SJCRH30 (cell line): Measurements from ENCODE around the gene CHD5. TPM values are rescaled to one million over a fixed set of nuclear protein-coding genes. Genes with fewer than 3 reads are reported as not detected.
A peak's percentile ranks its signal among the peaks of the same experiment; 100 is the strongest.
"Not testable (repeated sequence)": the region's sequence is repeated elsewhere in the genome, so short reads cannot be mapped to it uniquely, and the experiment has no call there.

ENCODE experiments used
- DNase-seq, 2 experiments: peaks; one replicate each; pipeline ENCODE4 v3.0.0-alpha.2; 2015 to 2020
- H3K27ac ChIP-seq: fragments of 250-450 bp; sonication (Bioruptor Pico); 2 replicates; pipeline ENCODE4 v1.5.1; 2020; ENCODE audit warnings: mild to moderate bottlenecking, moderate library complexity
- H3K27me3 ChIP-seq: fragments of 250-450 bp; sonication (Bioruptor Pico); 2 replicates; pipeline ENCODE4 v1.5.1; 2020; ENCODE audit warnings: mild to moderate bottlenecking, moderate library complexity
- H3K36me3 ChIP-seq: fragments of 250-450 bp; sonication (Bioruptor Pico); 2 replicates; pipeline ENCODE4 v1.5.1; 2020; ENCODE audit warnings: mild to moderate bottlenecking, moderate library complexity
- H3K4me1 ChIP-seq: fragments of 250-450 bp; sonication (Bioruptor Pico); 2 replicates; pipeline ENCODE4 v1.5.1; 2020; ENCODE audit warnings: mild to moderate bottlenecking, moderate library complexity
- H3K4me3 ChIP-seq: fragments of 250-450 bp; sonication (Bioruptor Pico); 2 replicates; pipeline ENCODE4 v1.5.1; 2020; ENCODE audit warnings: mild to moderate bottlenecking, moderate library complexity
- H3K9me3 ChIP-seq: fragments of 250-450 bp; sonication (Bioruptor Pico); replicated peaks from 2 replicates; pipeline ENCODE4 v1.5.1; 2020; ENCODE audit warnings: mild to moderate bottlenecking, moderate library complexity
- total RNA-seq: library from RNA; depleted of rRNA; stranded (reverse); fragments of >200 nt; shearing (Covaris generic); gene quantifications from 2 replicates; pipeline ENCODE4 v1.2.3, GENCODE V29; 2014

CHD5 gene
- total RNA-seq, 1 experiment from 2014 or later: 0.06 TPM

DNA sequence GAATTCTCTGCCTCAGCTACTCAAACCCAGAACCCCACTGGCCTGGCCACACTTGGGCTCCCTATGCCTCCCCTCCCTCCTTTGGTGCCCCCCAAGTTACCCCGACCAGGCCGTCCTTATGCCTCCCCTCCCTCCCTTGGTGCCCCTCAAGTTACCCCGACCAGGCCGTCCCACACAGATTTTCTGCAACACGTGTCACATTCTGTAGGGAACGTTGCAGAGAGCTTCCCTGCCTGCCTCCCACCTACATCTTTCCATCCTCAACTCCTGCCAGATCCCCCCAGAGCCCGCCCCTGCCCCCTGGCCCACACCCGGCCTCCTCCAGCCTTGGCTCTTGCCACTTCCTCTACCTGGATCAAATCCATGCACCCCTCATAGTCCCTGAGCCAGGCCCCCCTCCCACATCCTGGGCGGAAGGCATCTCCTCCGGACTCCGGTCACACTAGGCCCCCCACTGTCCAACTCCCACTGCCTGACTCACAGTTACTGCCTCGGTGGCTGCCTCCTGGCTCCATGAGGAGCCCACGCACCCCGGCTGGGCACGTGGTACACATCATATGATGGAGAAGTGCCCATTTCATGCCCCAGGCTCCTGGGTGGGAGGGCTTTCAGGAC is 93.3 kb downstream of the CHD5 start:
- no peak for DNase-seq
- Histone ChIP-seq H3K4me1 (no peaks in the 10 kb centered on the region), H3K27ac (no peak overlapping the region), H3K9me3 (no peaks in the 10 kb centered on the region), H3K36me3 (no peaks in the 10 kb centered on the region), H3K27me3 (peaks cover 82% of the 10 kb centered on the region), H3K4me3 (no peak overlapping the region)

DNA sequence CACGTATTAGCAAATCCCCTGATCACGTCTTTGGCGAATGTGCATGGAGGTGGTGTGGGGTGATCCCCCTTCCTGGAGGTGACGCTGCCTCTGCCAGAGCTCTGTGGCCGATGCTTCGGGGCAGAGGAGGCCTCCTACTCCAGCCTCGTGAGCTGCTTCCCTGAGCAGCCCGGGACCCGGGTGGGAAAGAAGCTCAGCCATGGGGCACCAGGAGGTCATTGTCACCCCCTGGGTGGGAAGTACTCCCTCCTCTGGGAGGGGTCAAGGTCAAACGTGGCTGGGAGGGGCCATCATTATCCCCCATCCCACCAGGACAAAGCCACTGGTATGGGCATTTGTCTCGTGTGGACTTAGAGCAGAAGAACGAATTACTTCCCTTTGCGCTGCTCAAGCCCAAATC is 93.8 kb downstream of the CHD5 start:
- H3K27me3 ChIP-seq: peaks cover 83% of the 10 kb centered on the region
- H3K4me3 ChIP-seq: no peak overlapping the region
- no peak overlapping the region for H3K27ac ChIP-seq
- DNase-seq: no peak
- H3K9me3 ChIP-seq: no peaks in the 10 kb centered on the region
- H3K4me1 ChIP-seq: no peaks in the 10 kb centered on the region
- H3K36me3 ChIP-seq: no peaks in the 10 kb centered on the region

DNA sequence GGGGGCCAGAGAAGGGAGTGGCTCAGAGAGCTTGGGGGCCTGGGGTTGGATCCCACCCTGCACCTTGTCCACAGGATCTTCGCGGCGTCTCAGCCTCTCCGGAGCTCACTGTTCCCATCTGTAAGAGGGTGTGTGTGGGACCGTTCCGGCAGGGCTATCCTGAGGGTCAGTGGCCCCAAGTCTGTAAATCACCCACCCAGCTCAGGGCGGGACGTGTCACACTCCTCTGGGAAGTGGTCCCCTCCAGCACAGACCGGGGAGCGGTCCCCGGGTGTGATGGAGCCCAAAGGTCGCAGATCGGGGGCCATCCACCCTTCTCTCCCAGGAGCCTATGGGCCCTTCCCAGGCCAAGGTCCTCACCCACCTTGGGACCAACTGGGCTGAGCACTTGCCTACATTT is 94.5 kb downstream of the CHD5 start:
- Histone ChIP-seq H3K4me3 (no peak overlapping the region), H3K27me3 (peaks cover 84% of the 10 kb centered on the region), H3K4me1 (no peaks in the 10 kb centered on the region), H3K9me3 (no peaks in the 10 kb centered on the region), H3K36me3 (no peaks in the 10 kb centered on the region), H3K27ac (no peak overlapping the region)
- no peak for DNase-seq

DNA sequence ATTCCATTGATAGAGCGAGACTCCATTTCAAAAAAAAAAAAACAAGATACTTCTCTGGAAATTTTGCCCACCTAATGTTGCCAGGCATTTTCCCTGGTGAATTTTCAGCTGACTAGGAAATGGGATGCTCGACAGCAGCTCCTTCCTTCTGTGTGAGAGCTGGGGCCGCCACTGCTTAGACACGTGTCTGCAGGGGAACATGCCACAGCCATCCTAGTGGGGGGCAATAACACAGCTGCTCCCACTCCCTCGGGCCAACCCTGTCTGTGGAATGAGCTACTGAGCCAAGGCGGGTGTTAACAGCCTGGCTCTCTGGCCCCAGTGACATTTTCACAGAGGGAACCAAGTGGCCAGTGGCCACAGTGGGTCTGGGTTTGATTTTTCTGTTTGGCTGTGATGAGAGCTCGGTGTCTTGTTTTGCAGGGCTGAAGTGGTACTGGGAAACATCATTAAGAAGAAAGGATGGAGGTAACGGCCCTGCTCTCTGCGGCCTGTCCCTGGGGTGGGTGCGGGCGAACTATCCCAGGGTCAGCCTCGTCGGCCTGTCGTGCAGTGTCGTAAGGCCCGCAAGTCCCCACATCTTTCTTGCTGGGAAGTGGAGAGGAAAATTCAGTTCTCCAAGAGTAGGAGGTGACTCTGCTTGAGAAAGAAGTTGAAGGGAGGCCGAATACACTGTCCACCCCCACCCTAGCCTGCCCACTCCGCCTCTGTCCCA is 95.2 kb downstream of the CHD5 start:
- Histone ChIP-seq H3K27me3 (peaks cover 86% of the 10 kb centered on the region), H3K4me1 (no peaks in the 10 kb centered on the region), H3K4me3 (no peak overlapping the region), H3K9me3 (no peaks in the 10 kb centered on the region), H3K36me3 (no peaks in the 10 kb centered on the region), H3K27ac (no peak overlapping the region)
- DNase-seq: no peak

DNA sequence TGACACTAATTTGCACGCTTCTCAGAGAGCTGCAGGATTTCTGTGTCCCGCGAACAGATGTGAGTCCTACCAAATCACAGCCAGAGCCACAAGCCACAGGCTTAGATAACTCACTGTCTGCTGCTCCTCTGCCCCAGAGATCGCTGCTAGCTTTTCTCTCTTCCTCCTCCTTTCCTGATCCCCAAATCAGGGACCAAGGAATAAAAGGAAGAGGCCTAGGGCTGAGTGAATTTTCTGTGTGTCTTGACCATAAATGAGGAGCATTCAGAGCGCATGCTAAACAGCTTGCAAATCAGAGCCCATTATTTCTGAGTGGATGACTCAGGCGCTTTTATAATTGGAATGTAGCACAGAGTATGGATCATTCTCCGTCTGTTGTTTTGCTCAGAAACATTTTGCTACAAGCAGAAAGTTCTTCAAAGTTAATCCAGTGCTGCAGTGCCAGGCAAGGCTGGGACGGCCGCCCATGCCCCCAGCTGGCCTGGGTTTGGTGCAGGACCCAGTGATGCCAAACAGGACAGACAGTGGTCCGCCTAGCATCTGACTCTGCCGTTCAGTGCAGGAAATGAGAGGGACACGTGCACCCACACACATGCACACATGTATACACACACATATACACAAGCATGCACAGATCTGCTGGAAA is 96.2 kb downstream of the CHD5 start:
- no peak overlapping the region for H3K27ac ChIP-seq

DNA sequence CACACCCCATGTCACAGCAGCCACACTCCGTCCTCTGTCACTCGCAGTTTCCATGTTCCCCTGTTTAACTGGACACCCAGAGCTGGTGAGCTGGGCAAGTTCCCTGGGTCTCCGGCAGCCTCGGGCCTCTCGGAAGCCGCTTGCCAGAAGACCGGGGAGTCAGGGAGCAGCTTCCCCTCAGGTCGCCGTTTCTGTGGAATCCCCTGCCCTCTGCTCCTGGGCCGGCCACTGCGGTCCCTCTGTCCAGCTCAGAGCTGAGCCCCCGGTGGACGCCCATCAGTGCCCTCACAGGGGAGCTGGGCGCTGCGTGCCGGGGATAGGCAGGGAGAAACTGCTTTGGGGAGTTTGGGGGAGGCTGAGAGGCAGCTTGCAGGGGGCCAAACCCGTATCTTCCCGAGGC is 96.7 kb downstream of the CHD5 start:
- Histone ChIP-seq H3K36me3 (no peaks in the 10 kb centered on the region), H3K27ac (no peak overlapping the region), H3K4me1 (no peaks in the 10 kb centered on the region), H3K27me3 (peaks cover 83% of the 10 kb centered on the region), H3K9me3 (no peaks in the 10 kb centered on the region), H3K4me3 (no peak overlapping the region)
- DNase-seq: no peak

More for the DNA sequence above, 96.2 kb downstream of the CHD5 start:
- no peak for DNase-seq
- Histone ChIP-seq H3K9me3 (no peaks in the 10 kb centered on the region), H3K36me3 (no peaks in the 10 kb centered on the region), H3K27me3 (peaks cover 85% of the 10 kb centered on the region), H3K4me3 (no peak overlapping the region), H3K4me1 (no peaks in the 10 kb centered on the region)

DNA sequence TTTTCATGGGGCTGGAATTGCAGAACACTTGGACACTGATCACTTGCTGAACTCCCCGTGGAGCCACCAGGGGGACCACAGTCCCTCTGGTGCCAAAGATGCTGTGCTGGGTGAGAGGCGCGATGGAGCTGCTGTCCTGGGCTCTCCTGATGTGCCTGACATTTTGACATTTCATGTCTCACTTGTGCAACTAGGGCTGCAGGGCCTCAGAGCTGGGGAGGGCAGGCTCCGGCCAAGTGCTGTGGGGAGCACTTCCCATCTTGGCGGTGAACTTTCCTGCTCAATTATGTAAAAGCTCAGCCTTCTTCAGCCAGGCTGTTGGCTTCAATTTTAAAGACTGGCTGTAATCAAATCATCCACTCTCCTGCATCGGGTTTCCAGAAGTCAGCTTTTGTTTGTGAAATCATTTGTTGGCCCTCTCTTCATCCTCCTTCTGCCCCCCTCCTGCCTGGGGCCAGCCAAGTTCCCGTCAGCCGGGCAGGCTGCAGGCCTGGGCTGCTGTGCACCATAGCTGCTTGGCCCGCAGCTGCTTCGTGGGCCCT is 97.6 kb downstream of the CHD5 start:
- peak in 1 of 2 experiments; percentile 21 for DNase-seq
- Histone ChIP-seq H3K27ac (no peak overlapping the region), H3K27me3 (peaks cover 78% of the 10 kb centered on the region), H3K4me1 (no peaks in the 10 kb centered on the region), H3K9me3 (no peaks in the 10 kb centered on the region), H3K36me3 (no peaks in the 10 kb centered on the region), H3K4me3 (no peak overlapping the region)

DNA sequence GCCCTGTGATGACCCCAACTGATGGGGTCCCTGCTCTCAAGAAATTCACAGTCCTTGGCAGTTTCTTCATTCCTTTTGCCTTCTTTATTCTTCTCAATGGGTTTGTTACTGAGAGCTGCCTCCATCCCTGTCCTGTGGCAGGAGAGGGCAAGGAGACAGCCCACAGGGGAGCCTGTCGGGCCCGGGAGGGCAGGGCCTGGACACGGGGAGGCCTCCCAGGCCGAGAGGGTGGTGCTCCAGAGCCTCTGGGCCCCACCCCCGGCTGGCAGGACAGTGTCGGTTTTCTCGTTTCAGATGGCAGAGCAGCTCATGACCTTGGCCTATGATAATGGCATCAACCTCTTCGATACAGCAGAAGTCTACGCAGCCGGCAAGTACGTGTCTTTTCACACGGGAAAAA is 98.2 kb downstream of the CHD5 start:
- H3K27me3 ChIP-seq: peaks cover 74% of the 10 kb centered on the region
- no peak for DNase-seq
- no peaks in the 10 kb centered on the region for H3K9me3 ChIP-seq
- no peaks in the 10 kb centered on the region for H3K4me1 ChIP-seq
- no peak overlapping the region for H3K4me3 ChIP-seq
- no peaks in the 10 kb centered on the region for H3K36me3 ChIP-seq
- H3K27ac ChIP-seq: no peak overlapping the region

DNA sequence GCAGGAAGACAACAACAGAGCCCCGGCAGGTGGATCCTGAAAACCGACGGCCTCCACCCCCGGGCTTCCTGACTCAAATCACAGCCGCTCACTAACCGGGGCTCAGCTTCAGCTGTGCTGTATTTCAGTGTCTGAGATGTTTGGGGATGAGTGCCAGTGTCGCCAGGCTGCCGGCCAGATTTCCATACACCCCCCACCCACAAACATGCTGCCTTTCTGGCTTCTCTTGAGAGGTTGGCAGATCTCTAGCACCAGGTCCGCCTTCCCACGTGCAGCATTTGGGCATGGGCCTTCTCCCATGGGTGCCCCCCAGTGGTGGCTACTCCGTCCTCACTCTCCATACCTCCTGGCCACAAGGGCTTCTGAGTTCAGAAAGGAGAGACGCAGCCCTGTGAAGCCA is 99.7 kb downstream of the CHD5 start:
- peak in 1 of 2 experiments; percentile 28 for DNase-seq
- Histone ChIP-seq H3K27me3 (peaks cover 68% of the 10 kb centered on the region), H3K27ac (no peak overlapping the region), H3K36me3 (no peaks in the 10 kb centered on the region), H3K4me3 (no peak overlapping the region), H3K4me1 (no peaks in the 10 kb centered on the region), H3K9me3 (no peaks in the 10 kb centered on the region)

DNA sequence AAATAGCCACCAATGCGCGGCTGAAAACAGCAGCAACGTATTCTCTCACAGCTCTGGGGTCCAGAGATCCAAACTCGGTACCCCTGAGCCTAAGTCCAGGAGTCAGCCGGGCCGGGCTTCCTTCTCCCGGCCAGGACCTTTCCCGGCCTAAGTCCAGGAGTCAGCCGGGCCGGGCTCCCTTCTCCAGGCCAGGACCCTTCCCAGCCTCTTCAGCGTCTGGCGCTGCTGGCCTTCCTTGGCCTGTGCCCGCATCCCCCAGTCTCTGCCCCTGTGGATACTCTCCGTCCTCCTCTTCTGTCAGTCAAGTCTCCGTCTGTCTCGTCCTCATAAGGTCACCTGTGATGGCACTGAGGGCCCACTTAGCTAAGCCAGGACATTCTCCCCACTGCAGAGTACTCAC is 102.2 kb downstream of the CHD5 start:
- no peak for DNase-seq
- Histone ChIP-seq H3K36me3 (no peaks in the 10 kb centered on the region), H3K4me1 (no peaks in the 10 kb centered on the region), H3K27me3 (peaks cover 45% of the 10 kb centered on the region), H3K4me3 (no peak overlapping the region), H3K27ac (no peak overlapping the region), H3K9me3 (no peaks in the 10 kb centered on the region)

DNA sequence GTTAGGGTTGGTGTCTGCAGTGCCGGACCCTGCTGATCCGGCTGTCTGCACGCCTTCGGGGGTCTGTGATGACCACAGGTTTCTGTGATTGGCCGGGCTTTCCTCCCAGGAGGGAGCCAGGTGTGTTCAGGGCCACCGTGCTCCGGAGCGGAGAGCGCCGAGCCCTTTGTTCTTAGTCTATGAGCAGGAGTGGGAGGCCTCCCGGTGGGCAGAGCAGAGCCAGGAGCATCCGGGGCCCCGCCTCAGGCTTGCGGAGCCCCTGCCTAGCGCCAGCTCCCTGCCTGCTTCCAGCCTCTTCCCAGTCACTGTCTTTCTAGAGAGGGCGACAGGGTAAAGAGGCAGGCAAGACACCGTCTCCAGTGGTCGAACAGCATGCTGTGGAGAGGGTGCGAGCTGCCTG is 102.6 kb downstream of the CHD5 start:
- Histone ChIP-seq H3K27me3 (peaks cover 45% of the 10 kb centered on the region), H3K27ac (no peak overlapping the region), H3K4me3 (no peak overlapping the region), H3K36me3 (no peaks in the 10 kb centered on the region), H3K9me3 (no peaks in the 10 kb centered on the region), H3K4me1 (no peaks in the 10 kb centered on the region)
- no peak for DNase-seq

DNA sequence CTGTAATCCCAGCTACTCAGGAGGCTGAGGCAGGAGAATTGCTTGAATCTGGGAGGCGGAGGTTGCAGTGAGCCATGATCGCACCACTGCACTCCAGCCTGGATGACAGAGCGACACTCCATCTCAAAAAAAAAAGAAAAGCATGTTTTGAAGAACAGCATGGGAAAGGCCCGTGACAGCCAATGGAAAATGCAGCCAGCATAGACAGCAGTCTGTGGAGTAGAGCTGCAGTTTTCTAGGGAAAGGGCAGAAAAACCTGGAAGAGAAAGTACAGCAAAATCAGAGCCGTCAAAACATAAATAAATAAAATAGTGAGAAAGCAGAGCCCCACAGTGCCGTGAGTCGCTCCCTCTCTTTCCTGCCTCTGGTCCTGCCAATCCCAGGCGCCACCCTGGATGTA is 103.1 kb downstream of the CHD5 start:
- H3K4me1 ChIP-seq, H3K36me3 ChIP-seq, H3K9me3 ChIP-seq, H3K27ac ChIP-seq, DNase-seq, H3K4me3 ChIP-seq: not testable (repeated sequence)
- peaks cover 41% of the 10 kb centered on the region for H3K27me3 ChIP-seq

DNA sequence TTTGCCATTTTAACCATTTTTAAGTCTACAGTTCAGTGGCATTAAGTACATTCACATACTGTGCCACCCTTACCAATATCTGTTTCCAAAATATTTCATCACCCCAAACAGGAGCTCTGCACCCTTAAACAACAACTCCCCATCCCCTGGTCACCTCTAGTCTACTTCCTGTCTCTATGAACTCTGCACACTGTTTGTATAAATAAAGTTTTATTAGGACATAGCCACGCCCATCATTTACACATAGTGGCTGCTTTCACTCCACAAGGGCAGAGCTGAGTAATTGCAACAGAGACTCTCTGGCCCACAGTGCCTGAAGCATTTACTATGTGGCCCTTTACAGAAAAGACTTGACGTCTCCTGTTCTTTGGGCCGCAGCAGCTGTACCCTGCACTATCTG is 104.4 kb downstream of the CHD5 start:
- Histone ChIP-seq H3K27me3 (peaks cover 31% of the 10 kb centered on the region), H3K36me3 (no peaks in the 10 kb centered on the region), H3K4me1 (no peaks in the 10 kb centered on the region), H3K4me3 (no peak overlapping the region), H3K27ac (no peak overlapping the region), H3K9me3 (no peaks in the 10 kb centered on the region)
- DNase-seq: peak in 1 of 2 experiments; percentile 40

DNA sequence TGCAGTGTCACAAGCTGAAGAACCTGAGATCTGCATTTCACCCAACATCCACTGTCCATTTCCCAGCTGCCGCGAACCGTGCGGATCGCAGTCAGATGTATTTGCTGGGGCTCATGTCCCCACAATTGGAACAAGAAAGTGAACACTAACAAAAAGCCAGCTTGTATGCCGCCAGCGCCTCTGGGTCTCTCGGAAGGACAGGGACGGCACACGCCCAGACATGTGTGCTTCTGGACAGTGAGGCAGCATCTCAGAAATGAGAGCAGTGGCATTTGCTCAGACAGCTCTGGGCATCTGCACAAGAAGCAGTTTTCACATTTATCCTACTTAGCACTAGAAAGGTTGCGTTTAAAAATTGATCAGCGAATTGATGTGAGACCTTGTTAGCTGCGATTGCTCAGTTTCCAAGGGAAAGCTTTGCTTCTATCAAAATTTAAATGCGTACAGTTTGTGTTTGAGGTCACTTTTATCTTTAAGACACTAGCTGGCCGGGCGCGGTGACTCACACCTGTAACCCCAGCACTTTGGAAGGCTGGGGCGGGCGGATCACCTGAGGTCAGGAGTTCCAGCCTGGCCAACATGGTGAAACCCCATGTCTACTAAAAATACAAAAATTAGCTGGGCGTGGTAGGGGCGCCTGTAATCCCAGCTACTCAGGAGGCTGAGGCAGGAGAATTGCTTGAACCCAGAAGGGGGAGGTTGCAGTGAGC is 105.8 kb downstream of the CHD5 start:
- Histone ChIP-seq H3K27ac (no peak overlapping the region), H3K4me3 (no peak overlapping the region), H3K9me3 (no peaks in the 10 kb centered on the region), H3K36me3 (no peaks in the 10 kb centered on the region), H3K27me3 (peaks cover 19% of the 10 kb centered on the region), H3K4me1 (no peaks in the 10 kb centered on the region)
- no peak for DNase-seq
